ENCODE data around the gene RNLS.
"Not testable (repeated sequence)": the region's sequence is repeated elsewhere in the genome, so short reads cannot be mapped to it uniquely, and the experiment has no call there.

Gene RNLS

GRCh38 chr10:88383276-88383675 lies 199.8 kb downstream of the RNLS start:
- DNase-seq, result no peak

GRCh38 chr10:88382699-88383098 lies 200.4 kb downstream of the RNLS start:
- no peak for DNase-seq

- DNase-seq, result no peak
Measured at GRCh38 chr10:88379575-88379974, 203.5 kb downstream of the RNLS start.

GRCh38 chr10:88377510-88377909 lies 205.6 kb downstream of the RNLS start:
- no peak for DNase-seq

GRCh38 chr10:88374392-88375175 lies 208.5 kb downstream of the RNLS start:
- no peak for DNase-seq

GRCh38 chr10:88372881-88373592 lies 210.1 kb downstream of the RNLS start:
- DNase-seq, result no peak

- no peak for DNase-seq
Measured at GRCh38 chr10:88372051-88372715, 210.9 kb downstream of the RNLS start.

- DNase-seq, result no peak
Measured at GRCh38 chr10:88370713-88371112, 212.4 kb downstream of the RNLS start.

- no peak for DNase-seq
Measured at GRCh38 chr10:88366772-88367171, 216.3 kb downstream of the RNLS start.

GRCh38 chr10:88361995-88362807 lies 220.9 kb downstream of the RNLS start:
- DNase-seq, result no peak

GRCh38 chr10:88361494-88361893 lies 221.6 kb downstream of the RNLS start:
- DNase-seq, result no peak

- DNase-seq, result not testable (repeated sequence)
Measured at GRCh38 chr10:88355750-88356149, 227.4 kb downstream of the RNLS start.

- no peak for DNase-seq
Measured at GRCh38 chr10:88347597-88348304, 235.4 kb downstream of the RNLS start.

- DNase-seq, result no peak
Measured at GRCh38 chr10:88347022-88347421, 236.1 kb downstream of the RNLS start.

- DNase-seq, result no peak
Measured at GRCh38 chr10:88346144-88346977, 236.8 kb downstream of the RNLS start.

GRCh38 chr10:88343761-88344484 lies 239.2 kb downstream of the RNLS start:
- DNase-seq, result no peak

- no peak for DNase-seq
Measured at GRCh38 chr10:88342733-88343310, 240.3 kb downstream of the RNLS start.

- no peak for DNase-seq
Measured at GRCh38 chr10:88337134-88337533, 246.0 kb downstream of the RNLS start.

- no peak for DNase-seq
Measured at GRCh38 chr10:88336334-88336733, 246.8 kb downstream of the RNLS start.

GRCh38 chr10:88333248-88333630 lies 249.9 kb downstream of the RNLS start:
- DNase-seq, result no peak
